Transverse colon (tissue), 3 donors: ENCODE data around the gene E2F1.

Source experiments
- CTCF ChIP-seq, 5 experiments: fragments of 200-600 bp in 3 of 5; fragments of 450-650 bp in 2 of 5; sonication (generic) in 3 of 5; IDR thresholded peaks; 1 replicate in 2 of 5; 2 replicates in 3 of 5; pipeline ENCODE4 v1.5.1; 2016 to 2017; ENCODE audit warnings: antibody characterized with exemption in 5 of 5, inconsistent platforms in 3 of 5, mild to moderate bottlenecking in 2 of 5, moderate library complexity in 1 of 5
- POLR2A ChIP-seq: fragments of 450-650 bp; IDR thresholded peaks from one replicate; pipeline ENCODE4 v1.6.1; 2016; ENCODE audit warnings: antibody characterized with exemption, mild to moderate bottlenecking, moderate library complexity

GRCh38 chr20:33702861-33703260 is 16.7 kb upstream of the E2F1 start:
- no peak for TF ChIP-seq CTCF (IDR thresholded peaks at IDR 0.05)
- no peak for TF ChIP-seq POLR2A
